HepG2 (cell line): ENCODE data around the gene KRTAP3-2. TPM values are rescaled to one million over a fixed set of nuclear protein-coding genes. Genes with fewer than 3 reads are reported as not detected.

ENCODE experiments used
- ATF3 ChIP-seq: sonication (generic); formaldehyde crosslinking; IDR thresholded peaks from 2 replicates; pipeline ENCODE4 v1.4.0; 2020; ENCODE audit warnings: missing genetic modification reagents
- DNMT3B ChIP-seq: conservative IDR thresholded peaks from 2 replicates; pipeline ENCODE4 v1.6.1; 2016; ENCODE audit warnings: missing biosample characterization, control low read depth
- ELF4 ChIP-seq: sonication (generic); formaldehyde crosslinking; IDR thresholded peaks from 2 replicates; pipeline ENCODE4 v1.5.0; 2020; ENCODE audit warnings: missing genetic modification reagents, mild to moderate bottlenecking, moderate library complexity, borderline replicate concordance
- FOXK1 ChIP-seq: sonication (generic); formaldehyde crosslinking; IDR thresholded peaks from 2 replicates; pipeline ENCODE4 v1.4.0; 2020; ENCODE audit warnings: low read depth, missing genetic modification reagents, borderline replicate concordance
- HNRNPK ChIP-seq: fragments of 200-400 bp; formaldehyde crosslinking; IDR thresholded peaks from 2 replicates; pipeline ENCODE4 v1.6.1; 2018; ENCODE audit warnings: low read length, low read depth, moderate library complexity, mild to moderate bottlenecking; ENCODE audit not compliant: poor library complexity, severe bottlenecking
- KLF16 ChIP-seq, 2 experiments: sonication (generic) in 1 of 2; formaldehyde crosslinking in 1 of 2; IDR thresholded peaks; 2 replicates each; pipeline versions ENCODE4 v1.6.1 to v1.8.0; 2016 to 2023; ENCODE audit warnings: missing genetic modification reagents in 2 of 2, missing compliant biosample characterization in 1 of 2
- MEIS1 ChIP-seq: sonication (generic); formaldehyde crosslinking; IDR thresholded peaks from 2 replicates; pipeline ENCODE4 v1.9.0; 2021; ENCODE audit warnings: mild to moderate bottlenecking, missing genetic modification reagents, moderate library complexity, borderline replicate concordance
- MYPOP ChIP-seq: sonication (generic); formaldehyde crosslinking; IDR thresholded peaks from 2 replicates; pipeline ENCODE4 v1.8.1; 2023; ENCODE audit warnings: mild to moderate bottlenecking, moderate library complexity, missing genetic modification reagents
- NFE2L2 ChIP-seq: fragments of 150-350 bp; IDR thresholded peaks from 2 replicates; pipeline ENCODE4 v1.6.1; 2014; ENCODE audit warnings: low read length
- NRL ChIP-seq: sonication (generic); formaldehyde crosslinking; IDR thresholded peaks from 2 replicates; pipeline ENCODE4 v1.5.0; 2020; ENCODE audit warnings: missing genetic modification reagents, mild to moderate bottlenecking, moderate library complexity, borderline replicate concordance
- PAXIP1 ChIP-seq: sonication (generic); formaldehyde crosslinking; conservative IDR thresholded peaks from 2 replicates; pipeline ENCODE4 v1.4.0; 2020; ENCODE audit warnings: mild to moderate bottlenecking, missing genetic modification reagents, moderate library complexity
- RBM39 ChIP-seq: fragments of 200-400 bp; formaldehyde crosslinking; IDR thresholded peaks from one replicate; pipeline ENCODE4 v1.6.1; 2018; ENCODE audit warnings: antibody characterized with exemption, mild to moderate bottlenecking, low read depth, low read length; ENCODE audit not compliant: poor library complexity, severe bottlenecking
- RFXANK ChIP-seq: IDR thresholded peaks from 2 replicates; pipeline ENCODE4 v1.6.1; 2016
- SALL2 ChIP-seq: sonication (generic); formaldehyde crosslinking; IDR thresholded peaks from 2 replicates; pipeline ENCODE4 v1.8.1; 2023; ENCODE audit warnings: mild to moderate bottlenecking, missing genetic modification reagents, inconsistent platforms
- SRSF9 ChIP-seq: fragments of 200-400 bp; formaldehyde crosslinking; IDR thresholded peaks from 2 replicates; pipeline ENCODE4 v1.6.1; 2018; ENCODE audit warnings: borderline replicate concordance, mild to moderate bottlenecking, low read depth, low read length; ENCODE audit not compliant: insufficient read depth, poor library complexity, severe bottlenecking
- ZFP36L1 ChIP-seq: sonication (generic); formaldehyde crosslinking; IDR thresholded peaks from 2 replicates; pipeline ENCODE4 v1.8.0; 2022; ENCODE audit warnings: mild to moderate bottlenecking, missing genetic modification reagents, moderate library complexity
- ZNF441 ChIP-seq: sonication (generic); formaldehyde crosslinking; IDR thresholded peaks from 2 replicates; pipeline ENCODE4 v1.7.0; 2021; ENCODE audit warnings: missing genetic modification reagents, borderline replicate concordance
- ZNF503 ChIP-seq: sonication (generic); formaldehyde crosslinking; IDR thresholded peaks from 2 replicates; pipeline ENCODE4 v1.4.0; 2020; ENCODE audit warnings: missing genetic modification reagents
- ZNF644 ChIP-seq: IDR thresholded peaks from 2 replicates; pipeline ENCODE4 v1.6.1; 2016; ENCODE audit warnings: low read depth
- polyA plus RNA-seq, 8 experiments: library from polyadenylated mRNA; depleted of rRNA in 3 of 8; stranded (reverse) in 7 of 8; unstranded in 1 of 8; fragments of >200 nt; fragmentation: Illumina TruSeq in 4 of 8; extraction: Trizol in 4 of 8; gene quantifications; 2 replicates each; pipeline versions ENCODE4 v1.2.1 to v1.2.3, GENCODE V29; 2011 to 2016; ENCODE audit warnings: low read depth in 4 of 8, missing spikeins in 1 of 8, mixed read lengths in 1 of 8; ENCODE audit not compliant: insufficient read depth in 1 of 8
- total RNA-seq, 5 experiments: library from RNA; depleted of rRNA; stranded (reverse); fragments of >200 nt; fragmentation: Illumina TruSeq; extraction: Trizol; gene quantifications; 2 replicates each; pipeline ENCODE4 v1.2.3, GENCODE V29; 2016; ENCODE audit warnings: low read depth in 1 of 5

Gene KRTAP3-2
- total and polyA plus RNA-seq, 2 of the 13 experiments (the other 11 are each of a cell fraction or from before 2014, with no cell fraction given) = not detected

GRCh38 chr17:40956401-40957254 is 43.1 kb downstream of the KRTAP3-2 start (continued):
- TF ChIP-seq KLF16 (CRISPR knock-in tag; IDR thresholded peaks at IDR 0.05) (peak in 1 of 2 experiments; percentile 96; a peak in 2 of 4 replicates), HNRNPK (no peak), PAXIP1 (CRISPR knock-in tag) (peak; percentile 99), ZNF644 (CRISPR knock-in tag) (peak; percentile 95), RFXANK (CRISPR knock-in tag) (peak; percentile 84; the same call in 1 of the 2 replicates), MYPOP (peak; percentile 75; the same call in 1 of the 2 replicates), NFE2L2 (no peak; the same call in 1 of the 2 replicates), SALL2 (CRISPR knock-in tag) (no peak), NRL (CRISPR knock-in tag) (no peak), FOXK1 (CRISPR knock-in tag) (peak; percentile 98), ELF4 (CRISPR knock-in tag) (no peak; the same call in 1 of the 2 replicates), SRSF9 (no peak), ZNF503 (CRISPR knock-in tag) (peak; percentile 99), ZNF441 (CRISPR knock-in tag) (peak; percentile 86), DNMT3B (peak; percentile 87; the same call in 1 of the 2 replicates), MEIS1 (peak; percentile 98), RBM39 (no peak), ZFP36L1 (no peak), ATF3 (CRISPR knock-in tag) (peak; percentile 91)
